ENCODE results near the gene DNAAF8. TPM values are rescaled to one million over a fixed set of nuclear protein-coding genes. Genes with fewer than 3 reads are reported as not detected.

Gene DNAAF8
- total and polyA plus RNA-seq, 7 donors, result 0.42 to 2.1 (median 1.2) TPM; not detected in 1

DNA sequence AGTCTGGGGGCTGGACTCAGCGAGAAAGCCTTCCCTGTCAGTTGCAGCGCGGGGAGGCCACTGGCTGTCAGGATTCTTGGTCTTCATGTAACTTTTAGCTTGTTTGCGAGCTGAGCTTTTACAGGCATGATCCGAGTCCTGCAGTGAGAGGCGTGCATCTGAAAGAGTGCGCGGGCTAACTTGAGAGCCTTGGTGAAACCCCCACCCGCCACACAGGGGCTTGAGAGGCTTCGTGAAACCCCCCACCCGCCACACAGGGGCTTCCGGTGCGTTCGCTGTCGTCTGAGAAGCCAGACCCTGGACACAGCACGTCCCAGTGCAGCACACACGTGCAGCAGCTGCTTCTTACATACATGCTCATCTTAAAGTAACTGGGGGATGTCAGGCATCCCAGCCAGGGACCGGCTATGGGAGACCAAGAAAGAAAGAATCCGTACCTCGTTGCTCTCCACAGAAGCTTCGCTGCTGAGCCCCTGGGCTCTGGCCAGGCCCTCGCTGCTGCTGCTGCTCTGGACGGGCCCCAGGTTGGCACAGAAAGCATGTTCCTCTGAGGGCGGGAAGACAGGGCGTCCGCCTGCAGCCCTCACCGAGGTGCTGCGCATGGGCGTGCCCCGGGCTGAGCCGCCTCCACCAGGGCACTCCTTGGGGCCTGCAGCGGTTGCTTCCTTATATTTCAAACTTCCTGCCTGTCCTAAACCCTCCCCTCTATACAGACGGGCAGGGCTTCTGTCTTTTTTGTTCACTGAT is 33.2 kb upstream of the DNAAF8 start:
- Histone ChIP-seq H3K4me1 (no peaks in the 10 kb centered on the region), H3K36me3 (ENCODE audit: insufficient read depth in 1 of 2, low read depth in 1 of 2) (peaks cover 7 to 87% of the 10 kb centered on the region in 2 donors), H3K9me3 (no peaks in the 10 kb centered on the region), H3K27ac (no peak overlapping the region), H3K4me3 (no peak overlapping the region), H3K27me3 (ENCODE audit: insufficient read depth in 3 of 3, low read length in 2 of 3) (no peaks in the 10 kb centered on the region)
- WGBS, 3 donors, result 75 to 81% (median 78%) methylated on average over 33 of the region's 33 CpGs
- no peak for TF ChIP-seq CTCF (IDR thresholded peaks at IDR 0.05)
- peak in 1 of 2 donors; percentile 57 for DNase-seq
- intact Hi-C loops (cut with DNase I), result no loop called here
- ATAC-seq, result peak in 2 of 4 donors; percentile 35 to 38

DNA sequence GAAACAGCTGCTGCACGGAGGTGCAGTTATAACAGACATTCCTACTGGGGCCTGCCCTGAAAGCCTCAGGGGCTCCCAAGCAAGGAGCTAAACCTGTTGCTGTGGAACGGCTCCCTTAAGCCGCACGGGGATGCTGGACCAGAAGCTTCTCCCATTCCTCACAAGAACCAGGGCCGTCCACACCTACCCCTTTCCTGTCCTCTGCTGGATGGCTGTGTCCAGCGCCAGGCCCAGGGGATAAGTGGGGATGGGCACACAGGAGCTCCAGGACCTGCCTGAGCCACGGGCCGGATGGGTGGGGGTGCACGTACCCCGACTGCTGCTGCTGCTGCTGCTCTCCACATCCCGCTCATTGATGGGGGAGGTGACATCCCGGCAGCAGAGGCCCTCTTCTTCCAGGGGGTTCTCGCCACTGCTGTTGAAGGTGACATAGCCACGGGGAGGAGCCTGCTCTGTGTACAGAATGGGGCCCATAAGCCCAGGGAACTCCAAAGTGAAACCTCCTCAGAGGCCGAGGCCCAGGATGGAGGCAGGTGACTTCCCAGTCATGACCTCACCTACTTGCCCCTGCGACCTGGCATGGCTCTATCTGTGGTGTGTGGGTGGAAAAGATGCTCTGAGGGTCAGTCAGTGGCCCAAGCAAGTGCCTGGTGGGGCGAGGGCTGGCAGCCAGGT is 32.4 kb upstream of the DNAAF8 start:
- TF ChIP-seq CTCF (IDR thresholded peaks at IDR 0.05), result no peak
- Histone ChIP-seq H3K27me3 (ENCODE audit: insufficient read depth in 3 of 3, low read length in 2 of 3) (no peaks in the 10 kb centered on the region), H3K36me3 (ENCODE audit: insufficient read depth in 1 of 2, low read depth in 1 of 2) (peaks cover 7 to 86% of the 10 kb centered on the region in 2 donors), H3K9me3 (no peaks in the 10 kb centered on the region), H3K4me1 (no peaks in the 10 kb centered on the region), H3K27ac (no peak overlapping the region), H3K4me3 (no peak overlapping the region)
- ATAC-seq (no peak), DNase-seq (peak in 1 of 2 donors; percentile 49)
- WGBS, 3 donors, result 80 to 84% (median 81%) methylated on average over 17 of the region's 17 CpGs
- intact Hi-C loops (cut with DNase I), result no loop called here

- no peak for TF ChIP-seq CTCF (IDR thresholded peaks at IDR 0.05)
- no peaks in the 10 kb centered on the region for H3K27me3 ChIP-seq (ENCODE audit: insufficient read depth in 3 of 3, low read length in 2 of 3)
- peaks cover 7 to 83% of the 10 kb centered on the region in 2 donors for H3K36me3 ChIP-seq (ENCODE audit: insufficient read depth in 1 of 2, low read depth in 1 of 2)
- H3K27ac ChIP-seq, result no peak overlapping the region
- ATAC-seq, result no peak
- 72 to 74% (median 73%) methylated on average over 7 of the region's 7 CpGs for WGBS, 3 donors
- no peak overlapping the region for H3K4me3 ChIP-seq
- no peaks in the 10 kb centered on the region for H3K4me1 ChIP-seq
- peak in 1 of 2 donors; percentile 6 for DNase-seq
- intact Hi-C loops (cut with DNase I), result no loop called here
- H3K9me3 ChIP-seq, result no peaks in the 10 kb centered on the region
These were observed 31.9 kb upstream of the DNAAF8 start for GRCh38 chr16:4702466-4702808.

GRCh38 chr16:4703906-4704305 is 30.4 kb upstream of the DNAAF8 start:
- no peaks in the 10 kb centered on the region for H3K4me1 ChIP-seq
- no peaks in the 10 kb centered on the region for H3K27me3 ChIP-seq (ENCODE audit: insufficient read depth in 3 of 3, low read length in 2 of 3)
- peaks cover 7 to 75% of the 10 kb centered on the region in 2 donors for H3K36me3 ChIP-seq (ENCODE audit: insufficient read depth in 1 of 2, low read depth in 1 of 2)
- intact Hi-C loops (cut with DNase I), result no loop called here
- no peak for TF ChIP-seq CTCF (IDR thresholded peaks at IDR 0.05)
- no peaks in the 10 kb centered on the region for H3K9me3 ChIP-seq
- 85 to 89% (median 87%) methylated on average over 7 of the region's 7 CpGs for WGBS, 3 donors
- ATAC-seq (no peak), DNase-seq (peak in 1 of 2 donors; percentile 19)
- H3K4me3 ChIP-seq, result no peak overlapping the region
- H3K27ac ChIP-seq, result no peak overlapping the region

Measured in psoas muscle (tissue), 8 donors.